ENCODE data around the gene SAMD11.

DNA sequence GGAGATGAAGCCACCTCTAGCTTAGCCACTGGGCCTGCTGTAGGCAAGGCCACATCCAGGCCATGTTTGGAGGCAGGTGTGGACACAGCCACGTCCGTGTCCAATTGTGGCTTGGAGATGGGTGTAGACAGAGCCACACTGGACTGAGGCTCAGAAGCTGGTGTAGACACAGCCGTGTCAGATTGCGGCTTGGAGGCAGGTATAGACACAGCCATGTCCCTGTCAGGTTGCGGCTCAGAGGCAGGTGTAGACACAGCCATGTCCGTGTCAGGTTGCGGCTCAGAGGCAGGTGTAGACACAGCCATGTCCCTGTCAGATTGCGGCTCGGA is 56.0 kb downstream of the SAMD11 start:
- TF ChIP-seq POLR2A (IDR thresholded peaks at IDR 0.05) (no peak), CTCF (IDR thresholded peaks at IDR 0.05) (no peak)
